ENCODE results near the gene TACC2. TPM values are rescaled to one million over a fixed set of nuclear protein-coding genes. Genes with fewer than 3 reads are reported as not detected.

The TACC2 gene
- total RNA-seq, 4 donors from 2014 or later = 105 to 334 (median 235) TPM

- peak; percentile 74 to 84 for TF ChIP-seq POLR2A (IDR thresholded peaks at IDR 0.05)
- TF ChIP-seq, protein P1, sequence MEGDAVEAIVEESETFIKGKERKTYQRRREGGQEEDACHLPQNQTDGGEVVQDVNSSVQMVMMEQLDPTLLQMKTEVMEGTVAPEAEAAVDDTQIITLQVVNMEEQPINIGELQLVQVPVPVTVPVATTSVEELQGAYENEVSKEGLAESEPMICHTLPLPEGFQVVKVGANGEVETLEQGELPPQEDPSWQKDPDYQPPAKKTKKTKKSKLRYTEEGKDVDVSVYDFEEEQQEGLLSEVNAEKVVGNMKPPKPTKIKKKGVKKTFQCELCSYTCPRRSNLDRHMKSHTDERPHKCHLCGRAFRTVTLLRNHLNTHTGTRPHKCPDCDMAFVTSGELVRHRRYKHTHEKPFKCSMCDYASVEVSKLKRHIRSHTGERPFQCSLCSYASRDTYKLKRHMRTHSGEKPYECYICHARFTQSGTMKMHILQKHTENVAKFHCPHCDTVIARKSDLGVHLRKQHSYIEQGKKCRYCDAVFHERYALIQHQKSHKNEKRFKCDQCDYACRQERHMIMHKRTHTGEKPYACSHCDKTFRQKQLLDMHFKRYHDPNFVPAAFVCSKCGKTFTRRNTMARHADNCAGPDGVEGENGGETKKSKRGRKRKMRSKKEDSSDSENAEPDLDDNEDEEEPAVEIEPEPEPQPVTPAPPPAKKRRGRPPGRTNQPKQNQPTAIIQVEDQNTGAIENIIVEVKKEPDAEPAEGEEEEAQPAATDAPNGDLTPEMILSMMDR (IDR thresholded peaks at IDR 0.05 in 4 of 5, conservative IDR thresholded peaks at IDR 0.05 in 1 of 5) = peak; percentile 11 to 58 (median 43)
- H3K27ac ChIP-seq = peak overlapping the region; percentile 95 to 99 (median 98)
- H3K36me3 ChIP-seq = no peaks in the 10 kb centered on the region
- DNase-seq (peak; percentile 63 to 72), ATAC-seq (peak; percentile 46 to 48)
- no peaks in the 10 kb centered on the region for H3K27me3 ChIP-seq
- in situ Hi-C loops (cut with MboI; ENCODE audit: low sequenced_read_pairs in 4 of 4) = loop anchor here in 2 of 4 donors (5.0 to 10.0 kb wide), 2 partner anchors 59 to 61 kb away; no protein-coding TSS in a partner anchor
- peaks cover 54 to 58% of the 10 kb centered on the region in 2 donors for H3K4me1 ChIP-seq
- H3K9me3 ChIP-seq = no peaks in the 10 kb centered on the region
- intact Hi-C loops (cut with DNase I; ENCODE audit: low total_unique reads) = loop anchor here (2.0 kb wide), 2 partner anchors 27 to 119 kb away; no protein-coding TSS in a partner anchor
- peak overlapping the region; percentile 69 to 82 (median 74) for H3K4me3 ChIP-seq
Observed at GRCh38 chr10:122113161-122113944, 124.4 kb downstream of the TACC2 start.

GRCh38 chr10:122113945-122114747 is 125.2 kb downstream of the TACC2 start:
- peak in 1 of 2 donors; percentile 11 for ATAC-seq
- intact Hi-C loops (cut with DNase I; ENCODE audit: low total_unique reads) = loop anchor here (1.0 to 2.0 kb wide), 4 partner anchors 27 to 186 kb away; partner anchors contain the start of genes ATE1 and NSMCE4A
- H3K4me1 ChIP-seq = peaks cover 62% of the 10 kb centered on the region in 2 donors
- no peaks in the 10 kb centered on the region for H3K9me3 ChIP-seq
- peak in 1 of 2 donors; percentile 49 for DNase-seq
- peak overlapping the region; percentile 95 to 99 (median 98) for H3K27ac ChIP-seq
- no peaks in the 10 kb centered on the region for H3K36me3 ChIP-seq
- TF ChIP-seq, protein P1 (IDR thresholded peaks at IDR 0.05 in 4 of 5, conservative IDR thresholded peaks at IDR 0.05 in 1 of 5) = no peak
- no peak for TF ChIP-seq POLR2A (IDR thresholded peaks at IDR 0.05)
- peak overlapping the region; percentile 69 to 82 (median 74) for H3K4me3 ChIP-seq
- no peaks in the 10 kb centered on the region for H3K27me3 ChIP-seq
- in situ Hi-C loops (cut with MboI; ENCODE audit: low sequenced_read_pairs in 4 of 4) = loop anchor here in 2 of 4 donors (5.0 to 10.0 kb wide), 2 partner anchors 59 to 62 kb away; no protein-coding TSS in a partner anchor

- DNase-seq (no peak), ATAC-seq (no peak)
- no peaks in the 10 kb centered on the region for H3K27me3 ChIP-seq
- intact Hi-C loops (cut with DNase I; ENCODE audit: low total_unique reads) (loop anchor here (2.0 kb wide), 1 partner anchor 141 kb away; the partner anchor contains the start of gene NSMCE4A), in situ Hi-C loops (cut with MboI; ENCODE audit: low sequenced_read_pairs in 4 of 4) (loop anchor here in 2 of 4 donors (5.0 to 10.0 kb wide), 2 partner anchors 61 to 64 kb away; no protein-coding TSS in a partner anchor)
- no peaks in the 10 kb centered on the region for H3K36me3 ChIP-seq
- no peak overlapping the region for H3K4me3 ChIP-seq
- no peak for TF ChIP-seq POLR2A (IDR thresholded peaks at IDR 0.05)
- TF ChIP-seq, protein P1 (IDR thresholded peaks at IDR 0.05 in 4 of 5, conservative IDR thresholded peaks at IDR 0.05 in 1 of 5) = no peak
- H3K27ac ChIP-seq = peak overlapping the region; percentile 95 to 99 (median 98)
- H3K9me3 ChIP-seq = no peaks in the 10 kb centered on the region
- peaks cover 62 to 66% of the 10 kb centered on the region in 2 donors for H3K4me1 ChIP-seq
Observed at GRCh38 chr10:122115874-122116273, 126.9 kb downstream of the TACC2 start.

GRCh38 chr10:122116331-122116730 is 127.4 kb downstream of the TACC2 start:
- ATAC-seq = peak in 1 of 2 donors; percentile 26
- Histone ChIP-seq H3K9me3 (no peaks in the 10 kb centered on the region), H3K27ac (peak overlapping the region; percentile 95 to 99 (median 98)), H3K4me1 (peaks cover 62 to 64% of the 10 kb centered on the region in 2 donors), H3K4me3 (no peak overlapping the region), H3K36me3 (no peaks in the 10 kb centered on the region), H3K27me3 (no peaks in the 10 kb centered on the region)
- DNase-seq = peak in 1 of 2 donors; percentile 62
- TF ChIP-seq, protein P1 (IDR thresholded peaks at IDR 0.05 in 4 of 5, conservative IDR thresholded peaks at IDR 0.05 in 1 of 5) = no peak
- TF ChIP-seq POLR2A (IDR thresholded peaks at IDR 0.05) = no peak
- in situ Hi-C loops (cut with MboI; ENCODE audit: low sequenced_read_pairs in 4 of 4) = loop anchor here in 2 of 4 donors (5.0 to 10.0 kb wide), 2 partner anchors 62 to 64 kb away; no protein-coding TSS in a partner anchor
- intact Hi-C loops (cut with DNase I; ENCODE audit: low total_unique reads) = no loop called here

Data from gastrocnemius medialis (tissue), 4 donors.